ENCODE data around the gene MMP28. TPM values are rescaled to one million over a fixed set of nuclear protein-coding genes. Genes with fewer than 3 reads are reported as not detected.
A peak's percentile ranks its signal among the peaks of the same experiment; 100 is the strongest.

The MMP28 gene
- total and polyA plus RNA-seq, 2 donors from 2014 or later = 4.5 to 10.3 TPM

DNA sequence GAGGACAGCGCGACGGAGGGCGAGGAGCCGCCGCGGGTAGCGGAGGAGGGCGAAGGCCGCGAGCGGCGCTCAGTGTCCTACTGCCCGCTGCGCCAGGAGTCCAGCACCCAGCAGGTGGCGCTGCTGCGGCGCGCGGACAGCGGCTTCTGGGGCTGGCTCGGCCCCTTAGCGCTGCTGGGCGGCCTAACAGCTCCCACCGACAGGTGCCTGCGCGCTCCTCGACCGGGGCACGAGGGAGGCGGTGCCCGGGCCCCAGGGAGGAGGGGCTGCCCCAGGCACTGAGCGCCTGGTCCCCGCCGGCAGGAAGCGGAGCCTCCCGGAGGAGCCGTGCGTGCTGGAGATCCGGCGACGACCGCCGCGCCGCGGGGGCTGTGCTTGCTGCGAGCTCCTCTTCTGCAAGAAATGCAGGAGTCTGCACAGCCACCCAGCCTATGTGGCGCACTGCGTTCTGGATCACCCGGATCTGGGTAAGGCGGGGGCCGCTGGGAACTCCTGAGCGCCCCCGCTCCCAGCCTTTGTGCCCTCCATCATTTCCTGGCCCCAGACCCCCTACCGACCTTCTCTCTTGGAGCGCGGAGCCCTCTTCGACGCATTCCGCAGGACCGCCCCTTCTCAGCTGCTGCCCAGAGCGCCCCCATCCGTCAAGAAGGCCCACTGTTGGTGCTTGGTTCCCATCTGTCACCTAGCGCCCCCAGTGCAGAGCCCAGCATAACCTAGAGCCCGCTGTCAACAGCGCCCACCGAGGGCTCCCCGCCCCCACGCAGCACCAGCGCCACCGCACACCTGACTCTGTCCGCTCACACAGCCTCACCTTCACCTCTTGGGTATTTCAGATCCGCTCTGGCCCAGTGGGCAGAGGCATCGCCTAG, 31.1 kb downstream of the MMP28 start:
- TF ChIP-seq, protein P1, sequence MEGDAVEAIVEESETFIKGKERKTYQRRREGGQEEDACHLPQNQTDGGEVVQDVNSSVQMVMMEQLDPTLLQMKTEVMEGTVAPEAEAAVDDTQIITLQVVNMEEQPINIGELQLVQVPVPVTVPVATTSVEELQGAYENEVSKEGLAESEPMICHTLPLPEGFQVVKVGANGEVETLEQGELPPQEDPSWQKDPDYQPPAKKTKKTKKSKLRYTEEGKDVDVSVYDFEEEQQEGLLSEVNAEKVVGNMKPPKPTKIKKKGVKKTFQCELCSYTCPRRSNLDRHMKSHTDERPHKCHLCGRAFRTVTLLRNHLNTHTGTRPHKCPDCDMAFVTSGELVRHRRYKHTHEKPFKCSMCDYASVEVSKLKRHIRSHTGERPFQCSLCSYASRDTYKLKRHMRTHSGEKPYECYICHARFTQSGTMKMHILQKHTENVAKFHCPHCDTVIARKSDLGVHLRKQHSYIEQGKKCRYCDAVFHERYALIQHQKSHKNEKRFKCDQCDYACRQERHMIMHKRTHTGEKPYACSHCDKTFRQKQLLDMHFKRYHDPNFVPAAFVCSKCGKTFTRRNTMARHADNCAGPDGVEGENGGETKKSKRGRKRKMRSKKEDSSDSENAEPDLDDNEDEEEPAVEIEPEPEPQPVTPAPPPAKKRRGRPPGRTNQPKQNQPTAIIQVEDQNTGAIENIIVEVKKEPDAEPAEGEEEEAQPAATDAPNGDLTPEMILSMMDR (IDR thresholded peaks at IDR 0.05; ENCODE audit: borderline replicate concordance, extremely low read depth, insufficient read depth) = peak; percentile 99
- peak overlapping the region in 1 of 3 donors; percentile 34 for H3K9ac ChIP-seq (ENCODE audit: low read length in 3 of 3)
- H3K9me3 ChIP-seq (ENCODE audit: control insufficient read depth in 2 of 3, insufficient read depth in 1 of 3, low read length in 3 of 3) = no peaks in the 10 kb centered on the region
- no peaks in the 10 kb centered on the region for H3K27me3 ChIP-seq (ENCODE audit: control insufficient read depth, insufficient read depth, low read length)
- no peak overlapping the region for H3K27ac ChIP-seq (ENCODE audit: low read depth in 2 of 2, low read length in 2 of 2)
- DNase-seq = peak; percentile 93 to 97 (median 95)
- no peak for FAIRE-seq
- intact Hi-C loops (cut with DNase I) = no loop called here
- no peaks in the 10 kb centered on the region for H3K36me3 ChIP-seq (ENCODE audit: control insufficient read depth in 2 of 3, insufficient read depth in 3 of 3, low read length in 3 of 3)
- H3K4me1 ChIP-seq (ENCODE audit: control insufficient read depth in 2 of 3, insufficient read depth in 2 of 3, low read depth in 1 of 3, low read length in 3 of 3) = peaks cover 0 to 2% (median 0%) of the 10 kb centered on the region in 3 donors
- peak overlapping the region; percentile 16 to 54 (median 48) for H3K4me3 ChIP-seq (ENCODE audit: low read length in 3 of 3)

DNA sequence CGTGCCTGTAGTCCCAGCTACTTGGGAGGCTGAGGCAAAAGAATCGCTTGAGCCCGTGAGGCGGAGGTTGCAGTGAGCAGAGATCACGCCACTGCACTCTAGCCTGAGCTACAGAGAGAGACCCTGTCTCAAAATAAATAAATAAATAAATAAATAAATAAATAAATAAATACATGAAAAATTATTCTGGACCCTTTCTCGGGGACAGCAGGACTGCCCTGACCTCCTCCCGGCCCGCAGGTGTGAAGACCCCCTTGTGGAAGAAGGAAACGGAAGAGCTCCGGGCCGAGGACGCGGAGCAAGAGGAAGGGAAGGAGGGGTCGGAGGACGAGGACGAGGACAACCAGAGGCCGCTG, 31.7 kb downstream of the MMP28 start:
- Histone ChIP-seq H3K27me3 (ENCODE audit: control insufficient read depth, insufficient read depth, low read length) (no peaks in the 10 kb centered on the region), H3K9ac (ENCODE audit: low read length in 3 of 3) (no peak overlapping the region), H3K9me3 (ENCODE audit: control insufficient read depth in 2 of 3, insufficient read depth in 1 of 3, low read length in 3 of 3) (no peaks in the 10 kb centered on the region), H3K4me3 (ENCODE audit: low read length in 3 of 3) (peak overlapping the region in 2 of 3 donors; percentile 44 to 48), H3K27ac (ENCODE audit: low read depth in 2 of 2, low read length in 2 of 2) (no peak overlapping the region), H3K36me3 (ENCODE audit: control insufficient read depth in 2 of 3, insufficient read depth in 3 of 3, low read length in 3 of 3) (no peaks in the 10 kb centered on the region), H3K4me1 (ENCODE audit: control insufficient read depth in 2 of 3, insufficient read depth in 2 of 3, low read depth in 1 of 3, low read length in 3 of 3) (peaks cover 0 to 2% (median 0%) of the 10 kb centered on the region in 3 donors)
- DNase-seq (no peak), FAIRE-seq (no peak)
- TF ChIP-seq, protein P1 (IDR thresholded peaks at IDR 0.05; ENCODE audit: borderline replicate concordance, extremely low read depth, insufficient read depth) = no peak
- intact Hi-C loops (cut with DNase I) = no loop called here

DNA sequence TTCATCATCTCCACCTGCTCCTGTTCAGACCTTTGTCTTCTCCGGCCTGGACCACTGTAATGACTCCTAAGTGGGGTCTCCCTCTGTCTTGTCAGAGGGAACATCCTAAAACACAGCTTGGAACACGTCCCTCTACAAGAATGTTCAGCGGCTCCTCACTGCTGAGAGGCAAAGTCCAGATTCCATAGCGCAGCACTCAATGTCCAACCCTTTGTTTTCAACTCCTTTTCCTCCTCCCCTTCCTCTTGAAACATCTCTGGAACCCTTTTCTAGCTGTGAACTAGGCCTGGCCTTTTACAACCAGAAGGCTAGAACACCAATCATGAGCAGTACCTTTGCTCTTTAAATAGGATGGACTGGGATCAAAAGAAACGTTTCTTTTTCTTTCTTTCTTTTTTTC, 33.8 kb downstream of the MMP28 start:
- H3K4me3 ChIP-seq (ENCODE audit: low read length in 3 of 3) = no peak overlapping the region
- TF ChIP-seq, protein P1 (IDR thresholded peaks at IDR 0.05; ENCODE audit: borderline replicate concordance, extremely low read depth, insufficient read depth) = no peak
- peaks cover 0 to 2% (median 0%) of the 10 kb centered on the region in 3 donors for H3K4me1 ChIP-seq (ENCODE audit: control insufficient read depth in 2 of 3, insufficient read depth in 2 of 3, low read depth in 1 of 3, low read length in 3 of 3)
- no peak overlapping the region for H3K27ac ChIP-seq (ENCODE audit: low read depth in 2 of 2, low read length in 2 of 2)
- FAIRE-seq (no peak), DNase-seq (no peak)
- H3K9me3 ChIP-seq (ENCODE audit: control insufficient read depth in 2 of 3, insufficient read depth in 1 of 3, low read length in 3 of 3) = no peaks in the 10 kb centered on the region
- H3K9ac ChIP-seq (ENCODE audit: low read length in 3 of 3) = no peak overlapping the region
- no peaks in the 10 kb centered on the region for H3K27me3 ChIP-seq (ENCODE audit: control insufficient read depth, insufficient read depth, low read length)
- no peaks in the 10 kb centered on the region for H3K36me3 ChIP-seq (ENCODE audit: control insufficient read depth in 2 of 3, insufficient read depth in 3 of 3, low read length in 3 of 3)
- intact Hi-C loops (cut with DNase I) = no loop called here

Data from kidney (tissue), 14 donors.